Activated CD4-positive, alpha-beta T cell treated with anti-CD3 and anti-CD28 coated beads for 36 hours (primary cell): ENCODE data around the gene VTCN1. TPM values are rescaled to one million over a fixed set of nuclear protein-coding genes. Genes with fewer than 3 reads are reported as not detected.

Experiments
- ATAC-seq: fragments of 200-7000 bp; cut with Tn5 transposase; one replicate; pipeline ENCODE4 v1.10.0; 2021; ENCODE audit warnings: mild to moderate bottlenecking, moderate library complexity
- CTCF ChIA-PET: fragments of 350-600 bp; sonication (Branson Sonifier 250); formaldehyde crosslinking; loops from one replicate; lab custom pipeline; 2021; ENCODE audit warnings: antibody characterized with exemption; lab: Charles Lee
- POLR2A ChIA-PET: fragments of 350-600 bp; sonication (Branson Sonifier 250); formaldehyde crosslinking; loops from one replicate; lab custom pipeline; 2021; ENCODE audit warnings: antibody characterized with exemption, inconsistent platforms; lab: Charles Lee
- DNase-seq: peaks from one replicate; pipeline ENCODE4 v3.0.0-alpha.2; 2020
- H3K27ac Mint-ChIP-seq: one replicate; pipeline ENCODE4 v1.8.0; 2021; ENCODE audit warnings: mixed read lengths
- H3K27me3 Mint-ChIP-seq: one replicate; pipeline ENCODE4 v1.8.0; 2021; ENCODE audit warnings: mixed read lengths
- H3K36me3 Mint-ChIP-seq: one replicate; pipeline ENCODE4 v1.8.0; 2021; ENCODE audit warnings: low read depth, mixed read lengths
- H3K4me1 Mint-ChIP-seq: one replicate; pipeline ENCODE4 v1.8.0; 2021; ENCODE audit warnings: mixed read lengths
- H3K4me3 Mint-ChIP-seq: one replicate; pipeline ENCODE4 v1.8.0; 2021; ENCODE audit warnings: mild to moderate bottlenecking, moderate library complexity, mixed read lengths
- H3K9me3 Mint-ChIP-seq: one replicate; pipeline ENCODE4 v1.8.0; 2021; ENCODE audit warnings: low read depth, mixed read lengths
- intact Hi-C, 2 experiments: fragments of 100-400 bp; cut with DNase I in 1 of 2; cut with micrococcal nuclease in 1 of 2; formaldehyde crosslinking; loops; one replicate each; pipeline versions ENCODE4 v1.14.2 to v1.15.1; 2022 to 2024; cut with DNase I, micrococcal nuclease
- total RNA-seq, 2 experiments: library from RNA; stranded (reverse); gene quantifications; one replicate each; pipeline ENCODE4 v1.2.3, GENCODE V29; 2021

Gene VTCN1
- total RNA-seq, 2 experiments from 2014 or later, result not detected

DNA sequence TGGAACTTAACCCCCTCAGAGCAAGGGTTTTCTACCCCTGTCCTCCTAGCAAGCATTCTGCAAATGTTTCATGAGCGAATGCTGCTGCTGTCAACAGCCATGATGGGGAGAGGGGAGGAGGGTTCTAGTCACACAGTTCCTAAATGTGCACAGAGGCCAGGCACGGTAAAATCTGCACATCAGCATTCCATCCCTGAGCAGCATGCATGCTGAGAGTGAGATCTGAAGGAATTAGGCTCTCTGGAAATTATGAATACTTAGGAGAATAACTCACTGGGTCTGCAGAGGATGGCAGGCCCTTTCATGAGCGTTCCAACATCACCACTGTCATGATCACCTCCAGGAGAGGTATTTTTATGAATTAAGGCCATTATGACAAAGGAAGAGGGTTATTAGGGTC is 2.1 kb downstream of the VTCN1 start:
- no peaks in the 10 kb centered on the region for H3K36me3 Mint-ChIP-seq
- H3K9me3 Mint-ChIP-seq, result no peaks in the 10 kb centered on the region
- ChIA-PET POLR2A (no interaction called here), CTCF (interaction anchor here (0.6 kb wide), 1 partner anchor 20 kb away, joined by 3 read pairs; no protein-coding TSS in a partner anchor)
- ATAC-seq (no peak), DNase-seq (no peak)
- no peaks in the 10 kb centered on the region for H3K4me1 Mint-ChIP-seq
- H3K27me3 Mint-ChIP-seq, result peaks cover 7% of the 10 kb centered on the region
- H3K4me3 Mint-ChIP-seq, result no peak overlapping the region
- intact Hi-C loops, result no loop called here
- no peak overlapping the region for H3K27ac Mint-ChIP-seq

DNA sequence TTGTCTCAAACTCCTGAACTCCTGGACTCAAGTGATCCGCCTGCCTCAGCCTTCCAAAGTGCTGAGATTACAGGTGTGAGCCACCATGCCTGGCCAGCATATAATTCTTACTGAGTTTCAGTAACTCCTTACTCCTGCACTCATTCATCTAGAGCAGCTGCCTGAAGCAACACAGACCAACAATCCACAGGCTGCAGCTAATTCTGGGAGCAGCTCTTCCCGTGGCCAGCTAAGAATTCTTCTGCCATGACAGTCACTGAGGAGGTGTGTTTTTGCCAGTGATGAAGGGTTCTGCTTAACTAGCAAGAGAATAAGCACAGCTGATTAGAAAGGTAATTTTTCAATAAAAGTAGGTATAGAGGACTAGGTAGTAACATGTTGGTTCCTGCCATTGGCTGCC is 5.4 kb downstream of the VTCN1 start:
- Mint-ChIP-seq H3K27ac (no peak overlapping the region), H3K4me3 (no peak overlapping the region), H3K27me3 (peaks cover 19% of the 10 kb centered on the region), H3K9me3 (no peaks in the 10 kb centered on the region), H3K4me1 (no peaks in the 10 kb centered on the region), H3K36me3 (no peaks in the 10 kb centered on the region)
- ATAC-seq, result no peak
- ChIA-PET CTCF (interaction anchor here (0.5 to 1.4 kb wide), 3 partner anchors 18 to 481 kb away, joined by 3 to 6 read pairs (median 4); no protein-coding TSS in a partner anchor), POLR2A (no interaction called here)
- intact Hi-C loops, result no loop called here
- no peak for DNase-seq

DNA sequence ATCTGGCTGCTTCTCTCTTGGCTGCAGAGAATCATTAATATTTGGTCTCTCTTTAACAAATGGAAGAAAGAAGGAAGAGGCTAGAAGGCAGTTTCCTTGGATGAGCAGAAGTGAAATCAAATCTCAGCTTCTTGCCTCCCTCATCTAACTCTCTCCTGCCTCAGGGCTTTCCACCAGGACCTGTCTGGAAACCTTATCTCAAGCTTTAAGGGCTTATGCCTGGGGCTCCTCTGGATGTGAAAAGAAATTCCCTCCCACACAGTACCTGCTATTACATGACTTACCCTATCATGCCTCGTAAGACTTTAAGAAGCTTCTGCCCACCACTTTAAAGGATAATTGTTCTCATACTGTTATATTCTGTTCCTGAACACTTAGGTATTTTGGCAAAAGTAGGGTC is 8.9 kb downstream of the VTCN1 start:
- ChIA-PET CTCF (interaction anchor here (0.8 to 0.9 kb wide), 2 partner anchors 36 to 606 kb away, joined by 3 to 5 read pairs; no protein-coding TSS in a partner anchor), POLR2A (no interaction called here)
- H3K9me3 Mint-ChIP-seq, result no peaks in the 10 kb centered on the region
- H3K27me3 Mint-ChIP-seq, result peaks cover 14% of the 10 kb centered on the region
- no peaks in the 10 kb centered on the region for H3K36me3 Mint-ChIP-seq
- ATAC-seq, result no peak
- no peaks in the 10 kb centered on the region for H3K4me1 Mint-ChIP-seq
- no peak for DNase-seq
- H3K4me3 Mint-ChIP-seq, result no peak overlapping the region
- intact Hi-C loops, result no loop called here
- H3K27ac Mint-ChIP-seq, result no peak overlapping the region

DNA sequence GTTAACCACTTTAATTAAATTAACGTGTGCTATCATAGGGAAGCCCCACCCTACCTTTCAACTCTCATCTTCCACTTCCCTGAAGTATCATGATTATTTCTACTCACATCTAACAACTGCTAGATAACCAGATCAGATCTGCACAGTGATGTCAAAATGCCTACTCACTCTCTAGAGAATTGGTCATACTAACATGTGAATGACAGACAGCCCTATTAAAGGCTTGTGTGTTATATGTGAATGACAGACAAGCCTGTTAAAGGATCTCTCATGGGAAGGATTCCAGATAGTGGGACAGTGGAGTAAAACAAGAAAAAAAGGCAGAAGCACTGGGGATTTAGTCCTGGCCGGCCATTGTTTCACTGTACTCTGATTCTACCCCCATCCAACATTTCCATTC is 12.6 kb downstream of the VTCN1 start:
- Mint-ChIP-seq H3K27me3 (peaks cover 13% of the 10 kb centered on the region), H3K36me3 (no peaks in the 10 kb centered on the region), H3K9me3 (no peaks in the 10 kb centered on the region), H3K4me1 (no peaks in the 10 kb centered on the region), H3K27ac (no peak overlapping the region), H3K4me3 (no peak overlapping the region)
- POLR2A ChIA-PET, result no interaction called here
- no peak for DNase-seq
- intact Hi-C loops, result no loop called here
- CTCF ChIA-PET, result no interaction called here
- ATAC-seq, result no peak

DNA sequence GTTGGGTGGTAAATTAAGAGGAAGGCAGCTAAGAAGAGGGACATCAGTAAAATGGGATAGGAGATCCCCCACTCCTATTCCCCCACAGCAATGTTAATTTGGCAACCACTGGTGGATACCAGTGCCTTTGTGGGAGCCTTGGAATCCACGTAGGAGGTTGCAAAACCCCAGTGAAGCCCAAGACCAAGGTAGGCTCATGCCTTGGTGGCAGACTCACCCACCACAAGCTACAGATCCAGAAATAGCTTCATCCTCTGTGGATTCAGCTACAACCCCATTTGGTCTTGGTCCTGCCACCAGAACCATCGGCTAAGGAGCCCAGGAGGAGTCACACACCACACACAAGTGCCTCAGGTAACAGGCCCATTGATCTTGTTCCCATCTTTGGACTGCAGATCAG is 21.0 kb downstream of the VTCN1 start:
- no peak for DNase-seq
- H3K27ac Mint-ChIP-seq, result no peak overlapping the region
- POLR2A ChIA-PET, result no interaction called here
- intact Hi-C loops, result no loop called here
- ATAC-seq, result no peak
- H3K27me3 Mint-ChIP-seq, result peaks cover 2% of the 10 kb centered on the region
- no peaks in the 10 kb centered on the region for H3K4me1 Mint-ChIP-seq
- CTCF ChIA-PET, result interaction anchor here (0.6 kb wide), 1 partner anchor 10 kb away, joined by 4 read pairs; no protein-coding TSS in a partner anchor
- H3K9me3 Mint-ChIP-seq, result peaks cover 6% of the 10 kb centered on the region
- no peaks in the 10 kb centered on the region for H3K36me3 Mint-ChIP-seq
- H3K4me3 Mint-ChIP-seq, result no peak overlapping the region

DNA sequence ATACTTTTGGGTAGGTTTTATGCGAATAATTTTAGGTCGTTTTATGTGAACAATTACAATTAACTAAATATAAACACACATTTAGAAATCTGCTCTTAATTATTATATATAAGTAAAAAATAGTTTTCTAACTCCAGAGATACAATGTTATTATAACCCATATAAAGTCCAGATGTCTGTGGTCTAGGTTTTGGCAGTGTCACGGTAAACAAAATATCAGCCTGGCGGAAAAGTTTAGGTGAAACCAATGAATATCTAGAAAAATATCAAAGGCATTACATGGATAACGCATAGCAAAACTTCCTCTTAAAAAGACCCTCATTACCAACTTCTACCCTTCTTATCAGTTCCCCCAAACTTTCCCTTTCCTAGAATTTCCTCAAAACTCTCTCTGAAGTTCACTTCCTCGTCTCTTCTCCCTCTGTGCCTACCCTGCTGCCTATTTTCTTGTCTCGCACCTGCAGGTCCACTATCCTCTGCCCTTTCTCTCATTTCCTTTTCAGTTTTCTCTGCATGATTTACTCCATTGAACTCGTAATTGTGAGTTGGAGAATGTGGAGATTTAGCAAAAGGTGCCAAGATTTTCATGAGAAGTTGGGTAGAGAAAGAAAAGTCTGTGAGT is 21.8 kb downstream of the VTCN1 start:
- no peak for ATAC-seq
- intact Hi-C loops, result no loop called here
- peaks cover 2% of the 10 kb centered on the region for H3K27me3 Mint-ChIP-seq

GRCh38 chr1:117188170-117188815 is 22.4 kb downstream of the VTCN1 start:
- intact Hi-C loops, result no loop called here
- POLR2A ChIA-PET, result no interaction called here
- H3K27ac Mint-ChIP-seq, result no peak overlapping the region

More for the DNA sequence above, 21.8 kb downstream of the VTCN1 start:
- no peaks in the 10 kb centered on the region for H3K36me3 Mint-ChIP-seq
- DNase-seq, result no peak
- no peak overlapping the region for H3K4me3 Mint-ChIP-seq
- peaks cover 6% of the 10 kb centered on the region for H3K9me3 Mint-ChIP-seq
- H3K4me1 Mint-ChIP-seq, result no peaks in the 10 kb centered on the region
- ChIA-PET CTCF (no interaction called here), POLR2A (no interaction called here)
- H3K27ac Mint-ChIP-seq, result no peak overlapping the region

DNA sequence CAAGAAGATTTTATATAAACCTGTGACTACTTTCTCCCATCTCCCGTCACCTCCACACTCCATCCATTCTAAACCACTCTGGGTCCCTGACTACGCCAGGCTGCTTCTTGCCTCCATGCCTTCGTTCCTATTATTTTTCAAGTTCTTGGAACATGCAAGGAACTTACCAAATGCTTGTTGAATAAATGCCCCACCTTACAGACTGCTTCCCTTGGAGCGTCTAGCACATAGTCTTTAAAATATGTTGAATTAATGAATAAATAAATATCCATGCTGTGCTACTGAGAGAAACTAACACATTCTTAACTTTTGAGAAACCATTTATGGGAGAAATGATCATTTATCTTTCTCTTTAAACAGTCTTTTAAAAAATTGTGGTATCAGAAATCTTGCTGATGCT is 27.6 kb downstream of the VTCN1 start:
- DNase-seq (no peak), ATAC-seq (no peak)
- CTCF ChIA-PET, result no interaction called here
- no peak overlapping the region for H3K27ac Mint-ChIP-seq
- intact Hi-C loops, result no loop called here
- H3K4me1 Mint-ChIP-seq, result no peaks in the 10 kb centered on the region
- POLR2A ChIA-PET, result no interaction called here
- H3K27me3 Mint-ChIP-seq, result peaks cover 2% of the 10 kb centered on the region
- no peaks in the 10 kb centered on the region for H3K9me3 Mint-ChIP-seq
- H3K36me3 Mint-ChIP-seq, result no peaks in the 10 kb centered on the region
- H3K4me3 Mint-ChIP-seq, result no peak overlapping the region

More at GRCh38 chr1:117188170-117188815, 22.4 kb downstream of the VTCN1 start:
- CTCF ChIA-PET, result interaction anchor here (1.6 kb wide), 1 partner anchor 17 kb away, joined by 3 read pairs; no protein-coding TSS in a partner anchor
- H3K27me3 Mint-ChIP-seq, result peaks cover 2% of the 10 kb centered on the region
- H3K4me3 Mint-ChIP-seq, result no peak overlapping the region
- no peaks in the 10 kb centered on the region for H3K36me3 Mint-ChIP-seq
- peaks cover 6% of the 10 kb centered on the region for H3K9me3 Mint-ChIP-seq
- DNase-seq (no peak), ATAC-seq (no peak)
- no peaks in the 10 kb centered on the region for H3K4me1 Mint-ChIP-seq

DNA sequence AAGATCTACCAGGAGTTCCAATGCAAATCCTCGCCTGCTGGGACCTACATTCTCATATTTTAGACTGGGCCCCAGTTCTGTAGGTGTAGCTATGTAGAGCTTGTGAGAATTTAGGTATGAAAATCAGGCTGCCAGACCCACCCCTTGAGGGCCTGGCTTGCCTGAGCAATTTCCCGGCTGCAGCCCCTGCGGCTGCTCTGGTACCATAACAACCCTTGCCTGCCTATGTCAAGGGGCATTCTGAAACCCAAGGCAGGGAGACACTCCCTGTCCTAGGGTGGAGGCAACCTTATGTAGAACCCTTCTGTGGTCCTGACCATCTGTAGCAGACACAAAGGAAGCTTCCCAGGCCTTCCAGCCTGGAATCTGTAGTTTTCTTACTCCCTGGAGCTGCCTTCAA is 28.4 kb downstream of the VTCN1 start:
- intact Hi-C loops, result no loop called here
- DNase-seq (no peak), ATAC-seq (no peak)
- no peaks in the 10 kb centered on the region for H3K36me3 Mint-ChIP-seq
- no peak overlapping the region for H3K27ac Mint-ChIP-seq
- POLR2A ChIA-PET, result interaction anchor here (0.6 kb wide), 1 partner anchor 808 kb away, joined by 3 read pairs; no protein-coding TSS in a partner anchor
- H3K27me3 Mint-ChIP-seq, result peaks cover 2% of the 10 kb centered on the region
- CTCF ChIA-PET, result interaction anchor here (0.7 kb wide), 1 partner anchor 232 kb away, joined by 3 read pairs; no protein-coding TSS in a partner anchor
- H3K9me3 Mint-ChIP-seq, result no peaks in the 10 kb centered on the region
- H3K4me1 Mint-ChIP-seq, result no peaks in the 10 kb centered on the region
- no peak overlapping the region for H3K4me3 Mint-ChIP-seq

- ATAC-seq (no peak), DNase-seq (no peak)
- ChIA-PET POLR2A (no interaction called here), CTCF (interaction anchor here (1.1 kb wide), 1 partner anchor 53 kb away, joined by 4 read pairs; no protein-coding TSS in a partner anchor)
- intact Hi-C loops, result no loop called here
- H3K36me3 Mint-ChIP-seq, result no peaks in the 10 kb centered on the region
- H3K4me3 Mint-ChIP-seq, result no peak overlapping the region
- no peaks in the 10 kb centered on the region for H3K9me3 Mint-ChIP-seq
- H3K4me1 Mint-ChIP-seq, result no peaks in the 10 kb centered on the region
- H3K27me3 Mint-ChIP-seq, result peaks cover 2% of the 10 kb centered on the region
- no peak overlapping the region for H3K27ac Mint-ChIP-seq
Observed at GRCh38 chr1:117181630-117182041, 29.1 kb downstream of the VTCN1 start.

DNA sequence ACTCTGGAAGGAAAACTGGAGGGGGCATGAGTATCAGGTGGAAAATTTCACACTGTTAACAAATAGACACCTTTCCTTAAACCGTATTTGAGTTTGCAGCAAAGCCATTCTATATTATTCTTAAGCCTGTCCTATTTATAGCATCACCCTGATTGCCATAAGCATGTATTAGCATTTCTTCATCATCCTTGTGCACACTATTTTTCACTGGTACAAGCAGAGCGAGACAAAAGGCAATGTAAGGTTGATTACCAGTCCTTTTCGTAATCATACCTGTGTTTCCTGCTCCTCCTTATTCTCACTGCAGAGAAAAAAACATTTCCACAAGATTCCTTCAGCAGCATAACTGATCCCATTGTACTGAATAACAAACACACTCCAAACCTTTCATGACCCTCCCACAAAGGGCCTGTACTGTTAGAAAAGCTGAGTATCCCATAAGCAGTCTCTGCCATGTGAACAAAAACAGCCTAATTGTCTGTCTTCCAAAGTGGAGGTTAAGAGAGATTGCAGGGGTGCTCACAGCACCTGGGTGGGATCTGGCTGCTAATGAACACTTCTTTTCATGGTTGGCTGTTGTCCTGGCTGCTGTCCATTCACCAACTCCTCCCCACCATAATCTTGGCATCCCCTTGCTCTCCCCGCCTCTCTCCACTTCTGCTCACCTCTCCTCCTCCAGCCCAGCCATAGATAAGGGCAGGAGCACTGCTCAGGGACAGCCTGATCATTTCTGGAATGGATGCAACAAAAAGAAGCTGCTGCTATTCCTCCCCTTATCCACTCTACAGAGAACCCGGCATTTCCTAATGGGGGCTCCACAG is 30.4 kb downstream of the VTCN1 start:
- H3K36me3 Mint-ChIP-seq, result no peaks in the 10 kb centered on the region

More for the DNA sequence above, 30.4 kb downstream of the VTCN1 start:
- DNase-seq (no peak), ATAC-seq (no peak)
- CTCF ChIA-PET, result interaction anchor here (1.1 kb wide), 1 partner anchor 51 kb away, joined by 4 read pairs; no protein-coding TSS in a partner anchor
- H3K27me3 Mint-ChIP-seq, result no peaks in the 10 kb centered on the region
- POLR2A ChIA-PET, result no interaction called here
- no peak overlapping the region for H3K27ac Mint-ChIP-seq
- H3K9me3 Mint-ChIP-seq, result no peaks in the 10 kb centered on the region
- intact Hi-C loops, result no loop called here
- H3K4me3 Mint-ChIP-seq, result no peak overlapping the region
- H3K4me1 Mint-ChIP-seq, result no peaks in the 10 kb centered on the region
